Measurements from ENCODE around the gene PCAT6.
"Not testable (repeated sequence)": the region's sequence is repeated elsewhere in the genome, so short reads cannot be mapped to it uniquely, and the experiment has no call there.

PCAT6 gene

GRCh38 chr1:202810615-202811295, at the start of gene PCAT6:
Gene PCAT6 (plus strand): TSS chr1:202810954.
- DNase-seq: peak; percentile 98

- DNase-seq: no peak
Measured at GRCh38 chr1:202762019-202762418, 48.7 kb upstream of the PCAT6 start.

GRCh38 chr1:202765721-202766120, 45.0 kb upstream of the PCAT6 start:
- DNase-seq: no peak

GRCh38 chr1:202770135-202770534, 40.6 kb upstream of the PCAT6 start:
- DNase-seq: no peak

- DNase-seq: no peak
Measured at GRCh38 chr1:202781180-202781579, 29.6 kb upstream of the PCAT6 start.

- no peak for DNase-seq
Measured at GRCh38 chr1:202786804-202787203, 23.9 kb upstream of the PCAT6 start.

- DNase-seq: no peak
Measured at GRCh38 chr1:202788800-202789199, 22.0 kb upstream of the PCAT6 start.

- no peak for DNase-seq
Measured at GRCh38 chr1:202791077-202791747, 19.5 kb upstream of the PCAT6 start.

- no peak for DNase-seq
Measured at GRCh38 chr1:202794051-202794740, 16.6 kb upstream of the PCAT6 start.

- not testable (repeated sequence) for DNase-seq
Measured at GRCh38 chr1:202794931-202795330, 15.8 kb upstream of the PCAT6 start.

GRCh38 chr1:202796670-202797069, 14.1 kb upstream of the PCAT6 start:
- no peak for DNase-seq

GRCh38 chr1:202798260-202798659, 12.5 kb upstream of the PCAT6 start:
- DNase-seq: no peak

GRCh38 chr1:202798792-202799331, 11.9 kb upstream of the PCAT6 start:
- no peak for DNase-seq

GRCh38 chr1:202800742-202801141, 10.0 kb upstream of the PCAT6 start:
- no peak for DNase-seq

GRCh38 chr1:202801175-202801574, 9.6 kb upstream of the PCAT6 start:
- DNase-seq: no peak

- no peak for DNase-seq
Measured at GRCh38 chr1:202802034-202802433, 8.7 kb upstream of the PCAT6 start.

- DNase-seq: no peak
Measured at GRCh38 chr1:202802998-202803932, 7.5 kb upstream of the PCAT6 start.

- no peak for DNase-seq
Measured at GRCh38 chr1:202804126-202804525, 6.6 kb upstream of the PCAT6 start.

- DNase-seq: peak; percentile 43
Measured at GRCh38 chr1:202805886-202806844, 4.6 kb upstream of the PCAT6 start.

- peak; percentile 76 for DNase-seq
Measured at GRCh38 chr1:202806845-202807450, 3.8 kb upstream of the PCAT6 start.

GRCh38 chr1:202807451-202807925, 3.3 kb upstream of the PCAT6 start:
- peak; percentile 53 for DNase-seq
